Jurkat, Clone E6-1 (cell line): Measurements from ENCODE around the gene EVI5L.
"Not testable (repeated sequence)": the region's sequence is repeated elsewhere in the genome, so short reads cannot be mapped to it uniquely, and the experiment has no call there.

Experiments
- DNase-seq: peaks from one replicate; pipeline ENCODE4 v3.0.0-alpha.2; 2011; ENCODE audit warnings: low read depth, low spot score
- H3K4me3 ChIP-seq: 2 replicates; pipeline ENCODE4 v1.5.1; 2011; ENCODE audit warnings: mild to moderate bottlenecking, low read length, control low read depth, moderate library complexity

The EVI5L gene

GRCh38 chr19:7883796-7884570 is 54.0 kb downstream of the EVI5L start:
- H3K4me3 ChIP-seq: no peak overlapping the region
- DNase-seq: no peak

GRCh38 chr19:7885818-7886217 is 55.8 kb downstream of the EVI5L start:
- no peak for DNase-seq
- H3K4me3 ChIP-seq: no peak overlapping the region

GRCh38 chr19:7887408-7888144 is 57.6 kb downstream of the EVI5L start:
- peak overlapping the region; percentile 50; the same call in 1 of the 2 replicates for H3K4me3 ChIP-seq

GRCh38 chr19:7888145-7888825 is 58.3 kb downstream of the EVI5L start, which contains the start of gene LRRC8E:
Gene LRRC8E (plus strand): TSS chr19:7888510. CDS start chr19:7895604, 7,094 bp downstream.
- H3K4me3 ChIP-seq: peak within 1 kb of the TSS; percentile 50

More at GRCh38 chr19:7887408-7888144, 57.6 kb downstream of the EVI5L start:
- no peak for DNase-seq

GRCh38 chr19:7888826-7889217 is 58.8 kb downstream of the EVI5L start:
- peak overlapping the region; percentile 50 for H3K4me3 ChIP-seq

More at GRCh38 chr19:7888145-7888825, 58.3 kb downstream of the EVI5L start, which contains the start of gene LRRC8E:
- no peak for DNase-seq

GRCh38 chr19:7893362-7894101 is 63.5 kb downstream of the EVI5L start:
- not testable (repeated sequence) for DNase-seq, H3K4me3 ChIP-seq

More at GRCh38 chr19:7888826-7889217, 58.8 kb downstream of the EVI5L start:
- no peak for DNase-seq

GRCh38 chr19:7894612-7895309 is 64.7 kb downstream of the EVI5L start:
- no peak overlapping the region for H3K4me3 ChIP-seq
- no peak for DNase-seq

- no peak for DNase-seq
Measured at GRCh38 chr19:7895565-7895964, 65.5 kb downstream of the EVI5L start.

GRCh38 chr19:7897292-7897691 is 67.3 kb downstream of the EVI5L start:
- no peak overlapping the region for H3K4me3 ChIP-seq
- no peak for DNase-seq

More at GRCh38 chr19:7895565-7895964, 65.5 kb downstream of the EVI5L start:
- H3K4me3 ChIP-seq: no peak overlapping the region

GRCh38 chr19:7898967-7899366 is 68.9 kb downstream of the EVI5L start:
- H3K4me3 ChIP-seq: no peak overlapping the region
- DNase-seq: no peak

- H3K4me3 ChIP-seq: no peak overlapping the region
- no peak for DNase-seq
Measured at GRCh38 chr19:7899751-7900378, 69.8 kb downstream of the EVI5L start.

- no peak overlapping the region for H3K4me3 ChIP-seq
- DNase-seq: no peak
Measured at GRCh38 chr19:7900401-7900870, 70.4 kb downstream of the EVI5L start.

GRCh38 chr19:7900931-7901330 is 70.9 kb downstream of the EVI5L start:
- no peak overlapping the region for H3K4me3 ChIP-seq
- no peak for DNase-seq

GRCh38 chr19:7901337-7901736 is 71.3 kb downstream of the EVI5L start:
- no peak for DNase-seq
- no peak overlapping the region for H3K4me3 ChIP-seq

GRCh38 chr19:7902796-7903243 is 72.8 kb downstream of the EVI5L start:
- H3K4me3 ChIP-seq: peak overlapping the region; percentile 84
- DNase-seq: no peak

GRCh38 chr19:7903244-7904073 is 73.4 kb downstream of the EVI5L start, which contains the start of gene MAP2K7:
Gene MAP2K7 (plus strand): TSS chr19:7903877. CDS start chr19:7903945, 68 bp downstream.
- H3K4me3 ChIP-seq: peak within 1 kb of the TSS; percentile 85
- peak; percentile 97 for DNase-seq
